Activated CD8-positive, alpha-beta memory T cell treated with anti-CD3 and anti-CD28 coated beads, Interleukin-2, amount 50 U/mL, for 4 hours (primary cell): Measurements from ENCODE around the gene MTHFD2.
"Not testable (repeated sequence)": the region's sequence is repeated elsewhere in the genome, so short reads cannot be mapped to it uniquely, and the experiment has no call there.

Source experiments
- DNase-seq: peaks from one replicate; pipeline ENCODE4 v3.0.0-alpha.2; 2020

Gene MTHFD2

DNA sequence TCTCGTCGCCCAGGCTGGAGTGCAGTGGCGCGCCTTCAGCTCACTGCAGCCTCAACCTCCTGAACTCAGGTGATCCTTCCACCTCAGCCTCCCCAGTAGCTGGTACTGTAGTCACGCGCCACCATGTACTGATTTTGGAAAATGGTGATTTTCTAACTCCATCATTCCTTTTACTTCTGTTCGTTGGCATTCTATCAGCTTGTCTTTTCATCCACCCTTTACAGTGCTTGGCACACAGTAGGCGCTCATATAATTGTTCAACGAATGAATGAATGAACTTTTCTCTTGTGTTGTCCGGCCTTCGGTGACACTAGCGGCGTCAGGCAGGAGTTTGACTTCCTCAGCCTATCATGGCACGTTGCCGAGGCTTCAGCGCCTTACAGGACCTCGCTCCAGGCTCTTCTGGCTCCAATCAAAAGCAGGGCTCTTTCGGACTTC lies 373 bp upstream of the MTHFD2 start:
- DNase-seq = no peak

DNA sequence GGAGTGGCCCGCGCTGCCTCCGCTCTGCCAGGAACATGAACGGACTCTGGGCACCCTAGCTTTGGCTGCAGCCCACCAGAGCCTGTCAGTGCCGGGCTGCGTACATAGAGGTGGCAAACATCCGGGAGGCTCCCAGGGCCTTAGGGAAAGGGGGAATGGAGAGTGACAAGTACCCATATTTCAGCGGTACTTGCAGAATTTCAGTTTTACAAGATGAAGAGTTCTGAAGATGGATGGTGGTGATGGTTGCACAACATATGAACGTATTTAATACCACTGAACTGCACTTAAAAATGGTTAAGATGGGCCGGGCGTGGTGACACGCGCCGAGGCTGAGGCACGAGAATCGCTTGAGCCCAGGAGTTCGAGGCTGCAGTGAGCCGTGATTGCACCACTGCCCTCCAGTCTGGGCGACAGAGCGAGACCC lies 873 bp downstream of the MTHFD2 start:
- no peak for DNase-seq

DNA sequence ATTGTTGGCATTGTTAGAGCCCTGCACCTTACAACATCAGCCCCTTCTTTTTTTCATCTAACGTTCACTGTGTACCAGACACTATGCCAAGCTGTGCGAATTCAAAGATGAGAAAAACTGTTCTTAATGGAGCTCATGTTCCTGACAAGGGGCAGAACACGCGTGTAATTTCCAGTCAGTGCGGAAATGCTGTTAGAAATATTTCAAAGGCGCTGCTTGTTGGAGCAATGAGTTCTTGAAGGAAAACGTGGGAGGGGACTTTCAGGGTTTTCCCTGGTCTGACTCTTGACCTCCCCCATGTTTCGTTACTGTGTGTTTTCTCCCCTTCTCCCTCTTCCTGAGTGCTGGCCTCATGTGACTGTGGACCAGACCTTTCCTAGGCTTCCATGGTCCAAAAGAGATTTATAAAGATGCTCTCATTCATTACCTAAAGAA lies 1.5 kb downstream of the MTHFD2 start:
- no peak for DNase-seq

DNA sequence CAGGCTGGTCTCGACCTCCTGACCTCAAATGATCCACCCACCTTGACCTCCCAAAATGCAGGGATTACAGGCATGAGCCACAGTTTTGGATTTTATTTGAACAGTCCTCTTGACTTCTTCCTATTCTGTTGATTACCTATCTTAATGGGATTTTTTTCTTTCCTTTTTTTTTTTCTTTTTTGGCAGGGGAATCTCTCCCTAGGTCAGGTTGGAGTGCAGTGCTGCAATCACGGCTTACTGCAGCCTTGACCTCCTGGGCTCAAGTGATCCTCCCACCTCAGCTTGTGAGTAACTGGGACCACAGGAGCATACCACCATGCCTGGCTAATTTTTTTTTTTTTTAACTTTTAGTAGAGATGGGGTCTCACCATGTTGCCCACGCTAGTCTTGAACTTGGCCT lies 2.8 kb downstream of the MTHFD2 start:
- DNase-seq = no peak

DNA sequence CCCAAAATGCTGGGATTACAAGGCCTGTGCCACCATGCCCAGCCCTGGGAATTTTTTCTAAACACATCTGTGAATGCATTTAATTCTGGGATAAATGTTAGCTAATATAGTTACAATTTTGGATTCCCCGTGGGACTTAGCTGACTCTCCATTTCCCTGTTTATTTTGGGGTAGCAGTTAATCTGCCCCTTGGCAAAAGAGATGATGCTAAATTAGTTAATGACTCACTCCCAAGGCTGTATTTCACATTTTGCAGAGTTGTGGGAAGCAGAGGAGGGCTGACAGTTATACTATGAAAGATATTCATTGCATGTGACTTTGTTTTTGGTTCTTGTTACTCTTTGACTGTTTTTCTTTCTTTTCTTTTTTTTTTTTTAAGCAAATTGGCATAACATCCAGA lies 3.2 kb downstream of the MTHFD2 start:
- DNase-seq = no peak

DNA sequence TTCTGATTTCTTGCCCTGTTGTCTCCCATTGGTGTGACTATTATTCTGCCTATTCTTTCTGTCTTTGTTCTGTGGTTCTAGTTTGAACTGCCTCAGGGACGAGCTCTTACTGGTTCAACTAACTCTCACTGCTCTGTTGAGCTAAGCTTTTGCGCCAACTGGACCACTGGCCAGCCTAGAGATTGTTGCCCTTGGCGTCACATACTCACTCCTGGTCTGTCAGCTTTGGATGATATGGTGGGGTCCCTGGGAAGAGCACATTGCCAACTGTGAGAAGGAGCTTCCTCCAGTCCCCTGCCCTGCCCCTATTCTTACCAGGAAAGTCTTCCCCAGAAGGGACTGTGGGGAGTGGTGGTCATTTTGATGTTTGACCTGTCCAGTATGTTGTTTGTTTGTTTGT lies 6.0 kb downstream of the MTHFD2 start:
- DNase-seq = no peak

DNA sequence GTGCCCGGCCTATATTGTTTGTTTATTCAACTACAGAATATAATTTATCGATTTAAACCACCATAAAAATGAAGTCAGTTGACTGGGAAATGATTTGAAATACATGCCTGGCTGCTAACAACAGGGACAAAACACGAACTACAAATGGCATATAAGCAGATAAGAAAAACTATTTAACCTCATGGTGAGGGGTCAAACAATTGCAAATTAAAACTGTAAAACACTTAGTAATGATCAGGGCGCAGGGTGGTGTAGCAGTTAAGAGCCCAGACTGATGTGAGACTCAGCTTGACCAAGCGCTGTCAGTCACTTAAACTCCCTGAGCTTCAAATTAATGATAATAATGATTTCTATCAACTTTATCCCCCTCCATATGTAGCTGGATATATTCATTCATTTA lies 6.7 kb downstream of the MTHFD2 start:
- no peak for DNase-seq

DNA sequence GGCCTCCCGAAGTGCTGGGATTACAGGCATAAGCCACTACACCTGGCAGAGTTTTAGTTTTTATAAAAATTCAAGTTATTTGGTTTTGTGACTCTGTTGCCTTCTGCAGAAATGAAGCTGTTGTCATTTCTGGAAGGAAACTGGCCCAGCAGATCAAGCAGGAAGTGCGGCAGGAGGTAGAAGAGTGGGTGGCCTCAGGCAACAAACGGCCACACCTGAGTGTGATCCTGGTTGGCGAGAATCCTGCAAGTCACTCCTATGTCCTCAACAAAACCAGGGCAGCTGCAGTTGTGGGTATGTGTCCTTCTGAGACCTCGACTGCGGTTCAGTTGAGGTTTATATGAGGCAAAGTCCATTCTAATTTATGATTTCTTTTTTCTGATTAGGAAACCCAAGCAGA lies 7.2 kb downstream of the MTHFD2 start:
- no peak for DNase-seq

DNA sequence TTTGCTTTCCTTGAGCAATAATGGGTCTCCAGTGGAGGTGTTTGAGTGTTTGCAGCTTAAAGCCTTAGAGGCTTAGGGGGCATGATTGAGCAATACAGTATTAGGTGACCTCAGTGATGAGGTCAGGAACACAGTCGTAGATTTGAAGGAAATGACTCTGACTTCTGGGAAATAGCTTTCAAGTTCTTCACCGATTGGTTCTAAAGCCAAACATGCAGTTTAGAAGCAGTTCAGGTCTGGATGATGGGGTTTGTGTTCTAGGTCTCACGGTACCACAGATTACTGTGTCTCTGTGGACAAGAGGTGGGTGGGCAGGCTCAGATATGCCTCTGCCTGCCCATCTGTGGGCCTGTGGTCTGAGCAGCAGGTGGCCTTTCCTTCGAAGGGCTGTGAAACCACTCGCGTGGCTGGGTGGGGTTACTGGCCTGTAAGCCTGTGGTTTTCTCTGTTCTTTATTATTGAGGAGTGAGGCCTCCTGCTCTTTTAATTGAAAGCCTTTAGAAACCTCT lies 7.8 kb downstream of the MTHFD2 start:
- no peak for DNase-seq

DNA sequence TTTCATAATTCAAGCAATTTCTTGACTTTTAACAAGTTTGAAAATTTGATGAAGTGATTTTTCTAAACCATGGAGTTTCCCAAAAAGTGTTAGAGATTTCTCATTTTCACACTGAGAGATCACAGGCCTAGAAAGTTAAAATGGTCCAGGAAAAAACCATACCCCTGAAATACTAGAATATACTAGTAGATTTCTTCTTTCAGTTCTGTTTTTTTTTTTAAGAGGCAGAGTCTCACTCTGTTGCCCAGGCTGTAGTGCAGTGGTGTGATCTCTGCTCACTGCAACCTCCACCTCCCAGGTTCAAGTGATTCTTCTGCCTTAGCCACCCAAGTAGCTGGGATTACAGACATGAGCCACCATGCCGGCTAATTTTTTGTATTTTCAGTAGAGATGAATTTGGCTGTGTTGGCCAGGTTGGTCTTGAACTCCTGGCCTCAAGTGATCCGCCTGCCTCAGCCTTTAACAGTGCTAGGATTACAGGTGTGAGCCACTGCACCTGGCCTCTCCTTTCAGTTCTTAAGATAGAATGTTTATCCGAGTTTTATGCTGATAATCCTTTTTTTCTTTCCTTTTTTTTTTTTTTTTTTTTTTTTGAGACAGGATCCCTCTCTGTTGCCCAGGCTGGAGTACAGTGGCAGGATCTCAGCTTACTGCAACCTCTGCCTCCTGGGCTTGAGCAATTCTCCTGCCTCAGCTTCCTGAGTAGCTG lies 14.4 kb downstream of the MTHFD2 start:
- no peak for DNase-seq

DNA sequence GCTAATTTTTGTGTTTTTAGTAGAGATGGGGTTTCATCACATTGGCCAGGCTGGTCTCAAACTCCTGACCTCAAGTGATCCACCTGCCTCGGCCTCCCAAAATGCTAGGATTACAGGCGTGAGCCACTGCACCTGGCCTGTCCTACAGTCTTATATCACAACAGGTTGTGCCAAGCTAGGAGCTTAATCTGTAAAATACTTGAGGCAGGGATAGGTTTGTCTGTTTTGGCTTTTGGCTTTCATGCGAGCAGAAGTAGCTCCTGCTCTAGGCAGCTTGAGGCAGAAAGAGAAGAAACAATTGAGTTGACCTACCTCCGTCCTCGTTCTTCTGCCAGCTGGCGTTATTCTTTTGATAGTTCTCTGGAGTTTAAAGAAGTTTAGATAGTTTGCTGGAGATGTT lies 17.4 kb downstream of the MTHFD2 start:
- not testable (repeated sequence) for DNase-seq

DNA sequence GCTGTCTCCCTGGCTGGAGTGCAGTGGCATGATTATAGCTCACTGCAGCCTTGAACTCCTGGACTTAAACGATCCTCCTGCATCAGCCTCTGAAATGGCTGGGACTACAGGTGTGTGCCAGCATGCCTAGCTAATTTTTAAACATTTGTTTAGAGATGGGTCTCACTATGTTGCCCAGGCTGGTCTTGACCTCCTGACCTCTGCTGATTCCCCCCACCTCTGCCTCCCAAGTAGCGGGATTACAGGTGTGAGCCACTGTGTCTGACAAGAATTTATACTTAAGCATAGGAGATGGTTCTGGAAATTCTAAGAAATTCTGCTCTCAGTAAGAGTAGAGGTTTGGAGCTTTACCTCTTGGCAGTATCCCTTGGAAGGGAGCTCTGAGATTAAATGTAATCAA lies 18.2 kb downstream of the MTHFD2 start:
- DNase-seq = no peak

DNA sequence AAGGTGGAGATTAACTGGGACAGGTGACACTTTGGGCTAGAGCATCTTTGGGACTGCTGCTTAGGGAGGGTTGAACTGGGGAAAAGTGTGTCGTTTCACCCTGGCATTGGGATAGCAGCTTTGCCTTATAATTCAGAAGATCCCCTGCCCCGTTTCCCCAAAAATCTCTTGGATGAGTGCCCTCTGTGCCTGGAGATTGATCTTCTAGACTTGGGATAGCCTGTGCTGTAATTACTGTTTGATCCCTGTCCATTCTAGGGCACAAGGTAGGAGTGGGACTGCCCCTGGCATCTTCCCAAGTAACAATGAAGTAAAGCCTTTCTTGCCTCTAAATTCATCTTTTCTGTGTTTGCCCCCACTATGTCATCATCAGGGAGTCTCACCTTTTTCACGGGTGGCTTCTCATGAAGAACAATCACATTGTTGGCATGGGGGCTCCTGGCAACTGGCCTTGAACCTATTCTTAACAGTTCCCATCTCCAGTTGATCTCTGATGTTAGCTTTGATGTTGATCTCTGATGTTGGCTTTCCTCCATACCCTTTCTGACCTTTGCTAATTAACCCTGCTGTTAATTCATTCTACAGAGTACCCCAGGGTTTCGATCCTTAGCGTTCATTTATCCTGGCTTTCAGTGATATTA lies 21.6 kb downstream of the MTHFD2 start:
- DNase-seq = no peak

DNA sequence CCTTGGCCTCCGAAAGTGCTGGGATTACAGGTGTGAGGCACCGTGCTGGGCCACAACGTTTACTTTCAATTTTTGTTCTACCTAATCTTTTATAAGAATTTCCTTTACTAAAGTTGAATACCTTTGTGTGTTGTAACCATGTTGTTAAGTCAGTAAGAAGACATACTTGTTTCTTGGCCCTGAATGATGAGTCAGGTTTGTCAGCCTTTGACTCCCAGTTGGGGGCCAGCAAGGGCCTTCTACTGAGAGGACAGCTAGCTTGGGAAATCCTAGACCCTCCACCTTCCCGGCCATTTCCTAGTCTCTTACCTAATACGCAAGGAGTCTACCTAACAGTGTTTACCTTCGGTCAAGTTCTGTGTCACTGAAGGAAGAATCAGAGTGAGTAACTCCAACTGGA lies 22.7 kb downstream of the MTHFD2 start:
- DNase-seq = no peak

DNA sequence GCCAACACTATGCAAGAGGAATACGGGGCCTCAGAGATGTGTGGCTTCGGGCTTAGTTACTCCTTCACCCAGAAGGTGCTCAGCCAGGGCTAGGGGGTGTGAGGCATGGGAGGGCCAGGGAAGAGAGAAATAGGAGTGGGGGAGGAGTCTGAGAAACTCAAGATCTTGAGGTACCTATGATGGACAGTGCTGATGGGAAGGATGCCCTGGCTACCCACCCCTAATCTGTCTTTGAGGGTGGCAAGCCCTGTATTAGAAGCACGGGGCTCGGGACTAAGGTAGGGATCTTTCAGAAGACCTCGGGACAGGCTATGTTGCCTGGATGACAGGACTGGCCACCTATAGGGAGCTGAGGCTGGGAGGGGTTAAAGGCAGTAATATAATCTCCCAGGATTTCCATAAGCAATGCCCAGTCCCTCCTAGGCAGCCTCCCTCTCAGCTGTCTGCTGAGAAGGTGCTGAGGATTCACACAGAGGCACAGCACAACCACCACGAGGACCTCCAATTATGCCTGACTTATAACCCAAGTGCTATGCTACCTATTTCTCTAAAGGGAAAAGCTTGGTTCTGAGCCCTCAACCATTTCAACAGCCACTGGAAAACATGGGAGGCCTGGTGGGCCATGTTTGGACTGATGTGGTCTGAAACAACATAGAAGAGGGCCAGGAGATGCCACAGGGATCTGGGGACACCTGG lies 23.3 kb downstream of the MTHFD2 start:
- no peak for DNase-seq

DNA sequence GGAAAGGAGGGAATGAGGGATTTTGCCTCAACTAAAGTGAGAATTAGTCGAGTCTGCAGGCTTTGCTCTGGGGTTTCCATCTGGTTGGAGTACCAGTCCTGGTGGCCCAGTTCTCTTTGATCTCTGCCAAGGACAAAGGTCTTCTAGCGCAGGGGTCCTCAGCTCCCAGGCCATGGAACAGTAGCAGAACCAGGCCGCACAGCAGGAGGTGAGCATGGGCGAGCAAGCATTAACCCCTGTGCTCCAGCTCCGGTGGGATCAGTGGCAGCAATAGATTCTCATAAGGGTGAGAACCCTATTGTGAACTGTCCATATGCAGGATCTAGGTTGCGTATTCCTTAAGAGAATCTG lies 23.9 kb downstream of the MTHFD2 start:
- no peak for DNase-seq

DNA sequence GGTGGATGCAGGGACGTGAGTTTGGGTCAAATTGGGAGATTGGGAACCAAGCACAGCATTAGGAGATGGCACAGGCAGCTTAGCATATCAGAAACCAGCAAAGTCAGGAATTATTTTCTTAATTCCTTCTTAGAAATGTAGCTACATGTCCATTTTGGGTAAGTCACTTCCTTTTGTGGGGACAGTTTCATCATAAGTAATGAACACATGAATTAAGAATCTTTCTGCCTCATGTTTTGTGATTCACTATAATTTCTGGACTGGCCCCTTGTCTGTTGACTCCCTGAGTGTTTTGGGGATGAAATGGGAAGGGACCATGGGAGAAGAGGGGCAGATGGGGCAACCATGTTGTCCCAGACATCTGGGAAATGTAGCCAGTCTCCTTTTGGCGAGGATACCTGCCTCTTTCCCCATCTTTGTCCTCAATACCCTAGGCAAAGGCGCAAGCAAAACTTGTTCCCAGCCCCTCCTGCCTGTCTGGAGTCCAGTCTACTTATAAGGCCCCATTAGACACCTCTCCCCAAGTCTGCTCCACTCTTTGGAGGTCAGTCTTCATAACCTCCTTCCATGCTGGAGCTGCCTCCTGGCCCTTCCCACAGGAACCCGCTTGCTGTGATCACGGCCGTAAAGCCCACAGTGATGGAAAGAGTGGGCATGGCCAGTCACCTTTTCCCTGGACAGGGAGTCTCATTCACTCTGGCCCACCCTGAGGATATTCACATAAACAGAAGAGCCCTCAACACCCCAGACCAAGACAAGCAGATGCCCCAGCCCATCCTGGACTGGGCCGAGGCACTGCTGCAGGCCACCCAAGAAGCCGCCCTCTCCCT lies 25.7 kb downstream of the MTHFD2 start:
- DNase-seq = no peak

DNA sequence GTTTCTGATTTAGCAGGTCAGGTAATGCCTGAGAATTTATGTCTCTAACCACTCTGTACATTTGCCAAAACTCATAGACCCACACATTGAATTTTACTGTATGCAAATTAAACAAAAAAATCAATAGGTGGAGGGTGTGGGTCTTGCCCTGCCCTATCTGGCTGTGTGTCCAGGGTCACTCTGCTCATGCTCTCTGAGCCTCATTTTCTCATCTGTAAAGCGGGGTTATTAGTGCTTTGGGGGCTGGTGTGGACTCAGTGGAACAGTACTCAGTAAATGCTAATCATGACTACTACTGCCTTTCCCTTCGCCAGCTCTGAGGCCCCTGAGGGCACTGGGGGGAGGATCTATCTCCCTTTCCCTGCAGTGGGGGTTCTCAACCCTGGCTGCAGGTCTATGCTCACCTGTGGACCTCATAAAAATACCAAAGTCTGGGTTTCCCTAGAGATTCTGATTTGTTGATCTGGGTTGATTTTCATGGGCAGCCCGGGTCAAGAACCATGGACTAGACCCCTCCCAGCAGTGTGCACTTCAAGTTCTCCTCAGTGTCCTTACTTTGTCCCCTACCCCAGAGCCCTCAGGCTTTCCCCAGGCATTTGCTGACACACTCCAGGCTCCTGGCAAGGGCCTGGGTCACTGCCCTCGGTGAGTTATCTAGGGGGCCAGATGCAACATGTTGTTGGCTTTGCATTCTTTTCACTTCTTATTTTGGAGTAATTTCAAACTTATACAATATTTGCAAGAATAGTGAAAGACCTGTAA lies 27.5 kb downstream of the MTHFD2 start:
- DNase-seq = no peak

DNA sequence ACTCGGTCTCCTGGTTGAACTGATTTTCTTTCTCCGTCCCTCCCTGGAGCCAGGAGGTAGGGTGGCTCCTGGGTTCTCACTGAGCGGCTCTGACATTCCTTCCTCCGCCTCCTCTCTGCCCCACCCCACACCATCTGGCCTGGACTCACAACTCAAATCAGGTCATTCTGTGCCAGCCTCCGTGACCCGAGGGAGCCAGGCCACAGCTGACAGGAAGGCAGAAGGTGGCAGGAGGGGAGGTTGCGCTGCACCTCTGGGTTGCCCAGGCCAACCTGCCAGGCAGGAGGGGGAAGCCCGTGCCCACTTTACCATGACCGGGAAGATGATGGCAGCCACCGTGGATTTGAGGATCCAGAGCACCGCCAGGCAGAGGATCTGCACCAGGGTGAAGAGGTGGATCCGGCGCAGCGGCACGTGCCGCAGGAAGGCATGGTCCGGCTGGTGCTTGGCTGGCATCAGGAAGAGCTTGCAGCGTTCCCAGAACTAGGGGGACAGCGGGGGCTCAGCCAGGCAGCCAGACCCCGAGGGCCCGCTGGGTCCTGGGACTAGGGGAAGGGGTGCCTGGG lies 28.3 kb downstream of the MTHFD2 start:
- no peak for DNase-seq

DNA sequence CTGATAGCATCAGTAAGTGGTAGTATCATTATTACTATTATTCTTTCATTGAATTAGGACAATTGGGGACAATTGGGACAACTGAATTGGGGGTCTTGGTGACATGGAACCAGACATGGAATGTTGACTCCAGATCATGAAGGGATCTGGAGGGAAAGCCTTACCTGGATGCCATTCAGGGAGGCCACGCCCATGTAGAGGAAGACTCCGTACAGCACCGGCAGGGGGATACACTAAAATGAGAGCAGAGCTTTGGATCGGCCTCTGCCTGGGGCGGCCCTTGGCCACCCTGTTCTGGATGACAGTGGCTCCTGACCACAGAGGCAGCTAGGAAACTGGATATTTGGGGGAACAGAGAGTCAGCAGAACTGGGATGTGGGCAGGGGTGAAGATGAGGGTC lies 29.2 kb downstream of the MTHFD2 start:
- no peak for DNase-seq

DNA sequence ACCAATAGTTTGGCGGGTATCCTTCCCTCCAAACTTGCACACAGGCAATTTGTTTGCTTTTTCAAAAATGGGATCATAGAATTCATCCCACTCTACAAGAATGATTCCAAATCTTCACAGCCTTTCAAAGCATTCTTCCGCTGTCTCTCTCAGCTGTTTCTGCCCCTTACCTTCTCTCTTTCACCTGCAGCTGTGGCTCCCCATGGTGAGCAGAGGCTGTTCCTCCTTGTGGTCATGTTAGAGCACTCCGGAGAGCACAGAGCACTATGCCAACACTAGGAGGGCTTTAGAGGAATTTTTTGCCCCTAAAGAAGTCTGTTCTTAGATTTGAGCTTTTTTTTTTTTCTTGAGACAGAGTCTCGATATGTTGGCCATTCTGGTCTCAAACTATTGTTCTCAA lies 30.4 kb downstream of the MTHFD2 start:
- DNase-seq = no peak

DNA sequence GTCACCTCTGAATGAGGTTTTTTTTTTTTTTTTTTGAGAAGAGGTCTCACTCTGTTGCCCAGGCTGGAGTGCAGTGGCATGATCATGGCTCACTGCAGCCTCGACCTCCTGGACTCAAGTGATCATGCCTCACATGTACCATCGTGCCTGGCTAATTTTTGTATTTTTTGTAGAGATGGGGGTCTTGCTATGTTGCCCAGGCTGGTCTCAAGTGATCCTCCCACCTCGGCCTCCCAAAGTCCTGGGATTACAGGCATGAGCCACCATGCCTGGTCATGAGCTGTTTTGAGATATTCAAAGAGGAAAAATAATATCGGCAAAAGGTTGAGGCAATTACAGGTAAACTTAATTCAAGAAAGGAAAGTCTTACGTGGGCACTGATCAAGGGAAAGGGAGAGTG lies 31.4 kb downstream of the MTHFD2 start:
- not testable (repeated sequence) for DNase-seq
